Stimulated activated CD8-positive, alpha-beta memory T cell treated with anti-CD3 and anti-CD28 coated beads, Interleukin-15, amount 100 ng/mL, for 48 hours (primary cell): ENCODE data around the gene REEP2.
"Not testable (repeated sequence)": the region's sequence is repeated elsewhere in the genome, so short reads cannot be mapped to it uniquely, and the experiment has no call there.

Source experiments
- DNase-seq, 2 donors: peaks; one replicate each; pipeline ENCODE4 v3.0.0-alpha.2; 2020; ENCODE audit warnings: low read depth in 2 of 2

The REEP2 gene, protein sequence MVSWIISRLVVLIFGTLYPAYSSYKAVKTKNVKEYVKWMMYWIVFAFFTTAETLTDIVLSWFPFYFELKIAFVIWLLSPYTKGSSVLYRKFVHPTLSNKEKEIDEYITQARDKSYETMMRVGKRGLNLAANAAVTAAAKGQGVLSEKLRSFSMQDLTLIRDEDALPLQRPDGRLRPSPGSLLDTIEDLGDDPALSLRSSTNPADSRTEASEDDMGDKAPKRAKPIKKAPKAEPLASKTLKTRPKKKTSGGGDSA

DNA sequence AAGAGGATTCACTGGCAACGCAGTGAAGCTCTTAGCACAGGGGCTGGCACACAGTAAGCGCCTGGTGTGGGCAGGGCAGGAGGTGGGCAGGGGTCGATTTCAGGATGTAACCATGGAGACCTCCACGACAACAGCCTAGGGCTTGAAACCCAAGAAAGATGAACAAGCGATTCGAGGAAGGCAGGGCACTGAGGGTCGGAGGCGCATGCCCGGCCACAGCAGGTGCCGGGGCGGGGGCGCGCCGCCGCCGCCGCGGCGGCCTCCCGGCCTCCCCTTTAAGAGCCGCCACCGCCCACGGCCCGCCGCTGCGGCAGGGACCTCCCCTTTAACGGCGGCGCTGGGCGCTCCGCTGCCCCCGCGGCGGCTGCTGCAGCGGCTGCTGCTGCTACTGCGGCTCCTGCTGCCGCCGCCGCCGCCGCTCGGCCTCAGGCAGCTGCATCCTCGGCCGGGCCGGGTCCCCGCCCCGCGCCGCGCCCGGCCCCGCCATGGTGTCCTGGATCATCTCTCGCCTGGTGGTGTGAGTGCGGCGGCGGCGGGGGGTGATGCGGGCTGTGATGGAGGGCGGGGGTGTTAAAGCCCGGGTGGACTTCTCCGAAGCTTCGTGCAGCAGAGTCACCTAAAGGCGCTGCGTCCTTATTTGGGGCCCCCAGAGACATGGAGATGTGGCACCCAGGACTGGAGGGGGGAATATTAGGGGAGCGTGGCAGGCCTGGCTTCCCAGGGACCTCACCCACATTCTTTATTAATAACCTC is at the start of gene REEP2:
REEP2 (plus strand) TSS at position 334 of the 753 bp plus-strand sequence; CDS start at position 486, 152 bp downstream.
- DNase-seq: peak; percentile 60 to 64

DNA sequence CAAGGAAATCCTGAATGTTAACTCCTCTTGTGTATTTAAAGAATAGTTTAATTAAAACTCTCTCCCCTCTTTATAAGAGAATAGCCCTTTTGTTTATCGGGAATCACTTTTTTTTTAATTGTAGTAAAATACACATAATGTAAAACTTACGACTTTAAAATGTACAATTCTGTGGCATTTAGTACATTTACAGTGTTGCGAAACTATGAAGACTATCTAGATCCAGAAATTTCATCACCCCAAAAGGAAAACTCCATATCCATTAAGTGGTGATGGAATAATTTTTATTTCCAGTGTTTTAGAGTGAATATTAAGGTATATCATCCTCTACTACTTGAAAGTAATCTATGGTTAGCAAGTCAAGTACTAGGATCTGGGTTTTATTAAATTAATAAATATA is 49.5 kb upstream of the REEP2 start:
- DNase-seq: no peak

DNA sequence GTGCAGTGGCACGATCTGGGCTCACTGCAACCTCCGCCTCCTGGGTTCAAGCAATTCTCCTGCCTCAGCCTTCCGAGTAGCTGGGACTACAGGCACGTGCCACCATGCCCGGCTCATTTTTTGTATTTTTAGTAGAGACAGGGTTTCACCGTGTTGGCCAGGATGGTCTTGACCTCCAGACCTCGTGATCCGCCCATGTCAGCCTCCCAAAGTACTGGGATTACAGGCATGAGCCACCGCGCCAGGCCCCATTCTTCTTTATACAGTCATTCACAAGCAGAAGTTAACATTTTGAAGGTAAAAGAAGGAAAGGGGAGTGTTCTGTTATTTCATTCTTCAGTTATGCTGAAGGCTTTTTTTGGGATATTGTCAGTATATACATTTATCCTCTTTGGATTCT is 48.9 kb upstream of the REEP2 start:
- not testable (repeated sequence) for DNase-seq

DNA sequence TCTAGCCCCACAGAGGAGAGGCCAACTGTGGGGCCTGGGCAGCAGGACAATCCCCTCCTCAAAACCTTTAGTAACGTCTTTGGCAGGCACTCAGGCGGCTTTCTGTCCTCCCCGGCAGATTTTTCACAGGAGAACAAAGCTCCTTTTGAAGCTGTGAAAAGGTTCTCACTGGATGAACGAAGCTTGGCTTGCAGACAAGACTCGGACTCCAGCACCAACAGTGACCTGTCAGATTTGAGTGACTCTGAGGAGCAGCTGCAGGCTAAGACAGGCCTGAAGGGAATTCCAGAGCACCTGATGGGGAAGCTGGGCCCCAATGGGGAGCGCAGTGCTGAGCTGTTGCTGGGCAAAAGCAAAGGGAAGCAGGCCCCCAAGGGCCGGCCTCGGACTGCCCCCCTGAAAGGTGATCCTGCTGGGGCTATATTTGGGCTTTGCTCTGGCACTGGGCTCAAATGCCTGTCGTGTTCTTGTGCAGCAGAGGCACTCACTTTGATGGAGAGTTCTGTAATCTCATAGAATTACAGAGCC is 46.9 kb upstream of the REEP2 start:
- no peak for DNase-seq

DNA sequence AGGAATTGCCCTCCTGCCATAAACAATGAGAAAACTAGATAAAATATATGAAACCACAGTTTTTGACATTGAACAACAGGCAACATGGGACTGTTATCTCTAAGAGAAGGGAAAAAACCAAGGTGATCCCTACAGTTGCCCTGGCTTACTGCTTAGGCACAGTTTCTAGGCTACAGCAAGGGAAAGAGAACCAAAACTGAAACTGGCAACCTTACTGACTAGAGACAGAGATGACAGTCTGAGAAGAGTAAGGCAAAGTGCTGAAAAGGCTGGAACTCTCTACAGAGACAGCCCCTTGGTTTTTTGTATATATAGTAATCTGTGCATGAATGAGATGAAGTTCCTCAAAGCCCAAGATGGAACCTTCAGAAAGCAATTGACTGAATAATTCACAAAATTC is 36.2 kb upstream of the REEP2 start:
- no peak for DNase-seq

DNA sequence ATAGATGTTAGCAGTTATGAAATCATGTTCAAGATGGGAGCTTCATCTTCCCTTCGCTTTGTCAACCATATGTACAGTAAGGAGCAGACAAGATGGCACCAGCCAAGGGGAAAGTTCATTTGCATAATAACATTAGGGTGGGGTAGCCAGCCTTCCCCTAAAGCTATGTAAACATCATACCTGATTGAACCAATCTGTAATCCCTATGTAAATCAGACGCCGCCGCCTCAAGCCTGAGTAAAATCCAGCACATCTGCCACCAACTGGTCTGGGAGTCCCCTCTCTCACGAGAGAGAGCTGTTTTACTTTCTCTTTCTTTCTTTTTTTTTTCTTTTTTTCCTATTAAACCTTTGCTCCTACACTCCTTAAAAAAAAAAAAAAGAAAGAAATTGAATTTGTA is 30.8 kb upstream of the REEP2 start:
- no peak for DNase-seq

DNA sequence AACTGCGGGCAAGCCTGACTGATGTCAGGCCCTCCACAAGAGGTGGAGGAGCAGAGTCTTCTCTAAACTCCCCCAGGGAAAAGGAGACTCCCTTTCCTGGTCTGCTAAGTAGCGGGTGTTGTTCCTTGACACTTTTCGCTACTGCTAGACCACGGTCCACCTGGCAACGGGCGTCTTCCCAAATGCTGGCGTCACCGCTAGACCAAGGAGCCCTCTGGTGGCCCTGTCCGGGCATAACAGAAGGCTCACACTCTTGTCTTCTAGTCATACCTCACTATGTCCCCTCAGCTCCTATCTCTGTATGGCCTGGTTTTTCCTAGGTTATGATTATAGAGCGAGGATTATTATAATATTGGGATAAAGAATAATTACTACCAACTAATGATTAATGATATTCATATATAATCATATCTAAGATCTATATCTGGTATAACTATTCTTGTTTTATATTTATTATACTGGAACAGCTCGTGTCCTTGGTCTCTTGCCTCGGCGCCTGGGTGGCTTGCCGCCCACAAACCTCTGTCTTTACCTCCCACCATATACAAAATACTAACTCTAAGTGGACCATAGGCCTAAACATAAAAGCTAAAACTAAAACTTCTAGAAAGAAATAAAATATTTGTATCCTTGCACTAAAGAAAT is 27.7 kb upstream of the REEP2 start:
- not testable (repeated sequence) for DNase-seq

DNA sequence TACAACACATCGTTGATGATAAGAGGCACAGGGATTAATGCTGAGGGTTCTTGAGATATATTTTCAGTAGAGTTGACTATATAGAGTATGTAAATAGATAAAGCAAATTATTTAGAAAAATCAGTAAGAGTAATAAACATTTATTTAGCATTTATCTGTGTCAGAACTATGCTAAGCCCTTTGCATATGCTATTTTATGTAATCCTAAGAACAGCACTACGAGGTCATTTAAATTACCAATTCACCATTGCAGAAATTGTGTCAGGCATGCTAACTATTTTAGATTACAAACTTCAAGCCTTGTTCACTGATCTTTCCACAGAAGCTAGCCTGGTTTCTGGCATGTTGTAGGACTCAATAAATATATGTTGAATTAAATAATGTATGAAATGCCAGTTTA is 20.4 kb upstream of the REEP2 start:
- no peak for DNase-seq

DNA sequence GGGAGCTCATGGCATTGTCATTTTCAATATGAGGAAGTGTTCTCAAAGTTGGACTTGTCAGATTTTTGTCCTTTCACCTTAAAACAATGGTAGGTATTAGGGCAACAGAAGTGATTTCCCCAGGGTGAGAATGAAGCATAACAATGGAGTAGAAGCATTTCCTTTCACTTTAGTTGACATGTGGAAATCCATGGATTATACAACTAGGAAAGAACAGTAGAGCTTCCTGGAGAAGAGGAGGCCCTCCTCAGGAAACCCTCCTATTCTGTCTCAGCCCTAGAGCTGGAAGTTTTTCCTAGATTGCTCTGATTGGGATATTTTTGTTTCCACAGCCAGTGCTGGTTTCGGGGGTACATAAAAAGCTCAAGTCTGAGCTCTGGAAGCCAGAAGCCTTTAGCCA is 13.8 kb upstream of the REEP2 start:
- DNase-seq: no peak

DNA sequence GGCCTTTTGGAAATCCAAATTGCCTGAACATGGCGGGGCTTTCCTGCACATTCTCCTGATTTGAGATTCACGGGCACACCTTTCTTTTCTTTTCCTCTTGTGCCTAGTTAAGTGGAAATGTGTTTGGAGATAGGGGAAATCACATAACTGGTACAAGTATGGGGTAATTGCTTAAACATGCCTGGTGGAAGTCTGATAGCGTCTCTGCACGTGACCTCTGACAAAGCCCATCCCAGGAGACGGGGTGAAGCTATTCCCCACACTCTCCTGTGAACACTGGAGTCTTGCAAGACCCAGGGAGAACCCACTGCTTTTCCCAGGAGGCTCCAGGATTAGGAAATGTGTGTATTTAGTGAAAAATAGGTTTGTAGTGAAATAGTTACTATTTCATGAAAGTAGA is 2.9 kb upstream of the REEP2 start:
- no peak for DNase-seq

DNA sequence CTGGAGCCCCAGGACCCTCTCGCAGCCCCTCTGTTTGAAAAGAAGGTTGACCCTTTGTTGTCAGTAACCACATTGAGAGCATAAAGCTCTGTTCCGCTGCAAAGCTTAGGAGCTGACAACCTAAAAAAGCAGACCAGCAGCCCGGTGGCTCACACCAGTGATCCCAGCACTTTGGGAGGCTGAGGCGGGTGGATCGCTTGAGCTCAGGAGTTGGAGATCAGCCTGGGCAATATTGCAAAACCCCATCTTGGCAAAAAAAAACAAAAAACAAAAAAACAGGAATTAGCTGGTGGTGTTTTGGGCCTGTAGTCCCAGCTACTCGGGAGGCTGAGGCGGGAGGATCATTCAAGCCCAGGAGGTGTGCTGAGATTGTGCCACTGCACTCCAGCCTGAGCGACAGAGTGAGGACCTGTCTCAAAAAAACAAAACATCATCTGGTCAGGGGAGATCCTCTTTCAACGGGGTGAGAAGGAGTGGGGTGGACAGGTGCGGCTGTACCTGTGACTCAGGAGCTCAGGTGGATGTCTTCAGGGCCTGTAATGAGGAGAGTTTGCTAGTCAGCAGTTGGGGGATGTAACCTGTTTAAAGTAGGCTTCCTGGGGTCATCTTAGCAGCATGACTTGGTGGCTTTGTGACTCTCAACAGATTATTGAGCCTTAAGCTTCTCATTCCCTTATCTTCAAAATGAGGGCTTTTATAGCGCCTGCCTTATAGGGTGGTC is 694 bp upstream of the REEP2 start:
- DNase-seq: no peak

DNA sequence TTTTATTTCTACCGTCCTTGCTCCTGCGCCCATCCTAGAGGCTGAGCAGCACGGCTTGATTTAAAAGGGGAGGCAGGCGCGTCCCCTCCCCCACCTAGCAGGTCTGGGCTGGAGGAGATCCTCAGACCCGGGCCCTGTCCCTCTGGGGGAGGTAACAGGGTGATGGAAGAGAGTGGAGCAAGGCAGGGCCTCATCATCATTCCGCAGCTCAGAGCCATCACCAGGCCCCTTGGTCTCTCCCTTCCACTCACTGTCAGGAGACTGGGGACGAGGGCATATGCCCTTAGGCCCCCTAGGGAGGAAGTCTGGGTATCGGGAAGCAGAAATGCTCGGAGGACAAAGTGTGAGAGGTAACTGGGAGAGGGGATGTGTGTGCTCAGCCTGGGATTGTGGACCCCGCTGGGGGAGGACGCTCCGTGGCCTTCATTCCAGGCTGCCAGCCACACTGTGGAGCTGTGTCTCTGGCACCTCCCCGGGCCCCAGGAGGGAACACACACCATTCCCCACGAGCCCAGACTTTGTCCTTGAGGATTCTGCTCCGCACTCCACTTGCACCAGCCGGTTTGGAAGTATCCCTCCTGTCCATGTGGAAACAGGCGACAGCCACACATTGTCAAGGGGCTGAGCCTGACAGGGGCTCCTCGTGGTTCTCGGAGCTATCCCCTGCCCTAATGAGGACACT is 761 bp downstream of the REEP2 start:
- no peak for DNase-seq

DNA sequence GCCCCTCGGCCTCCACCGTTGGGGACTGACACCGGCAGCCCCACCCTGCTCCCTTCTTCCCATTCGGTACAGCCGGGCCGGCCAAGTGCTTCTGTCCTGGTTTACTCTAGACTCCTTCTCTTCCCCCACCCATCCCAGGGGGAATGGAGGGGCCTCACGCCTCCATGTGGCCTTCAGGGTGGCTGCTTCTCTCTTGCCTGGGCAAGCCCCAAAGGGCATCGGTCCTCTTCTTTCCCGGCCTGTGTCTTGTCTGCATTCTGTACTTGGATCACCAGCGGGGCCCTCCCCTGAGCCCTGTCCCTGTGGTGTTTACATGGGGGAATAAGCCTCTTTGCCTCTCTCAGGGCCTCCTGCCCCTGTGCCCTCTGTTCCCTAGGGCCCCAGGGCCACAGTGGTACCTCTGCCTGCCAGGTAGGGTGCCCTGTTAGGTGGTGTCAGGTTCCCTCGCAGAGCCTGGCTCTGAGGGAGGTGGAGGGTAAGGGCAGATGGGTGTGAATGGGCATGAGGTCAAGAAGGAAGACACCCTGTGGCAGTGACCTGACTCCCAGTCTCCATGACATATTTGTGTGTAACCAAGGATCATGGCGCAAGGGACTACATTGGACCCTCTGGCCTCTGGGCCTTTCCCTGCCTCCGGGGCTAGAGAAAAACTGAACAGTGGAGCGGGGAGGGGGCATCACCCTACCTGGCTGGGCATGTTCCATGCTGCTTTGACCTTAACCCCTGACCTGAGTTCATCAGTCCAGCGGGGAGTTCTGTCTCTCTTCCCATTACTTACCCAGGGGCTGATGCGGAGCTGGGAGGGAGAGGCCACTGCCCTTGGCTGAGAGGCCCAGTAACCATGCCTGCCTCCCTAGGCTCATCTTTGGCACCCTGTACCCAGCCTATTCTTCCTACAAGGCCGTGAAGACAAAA is 1.6 kb downstream of the REEP2 start:
- no peak for DNase-seq

DNA sequence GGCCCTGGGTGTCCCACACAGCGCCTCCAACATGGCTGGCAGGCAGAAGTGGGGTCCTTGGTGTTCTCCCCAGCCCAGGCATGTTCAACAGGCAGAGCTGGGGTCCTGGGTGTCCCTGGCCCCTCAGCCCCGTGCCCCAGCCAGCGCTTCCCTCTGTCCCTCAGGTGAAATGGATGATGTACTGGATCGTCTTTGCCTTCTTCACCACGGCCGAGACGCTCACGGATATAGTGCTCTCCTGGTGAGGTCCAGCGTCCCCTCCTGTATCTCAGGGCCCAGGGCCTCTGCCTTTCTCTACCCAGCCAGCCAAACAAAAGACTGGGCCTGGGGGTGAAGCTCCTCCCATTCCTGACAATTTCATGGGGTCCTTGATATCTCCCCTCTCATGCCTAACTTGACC is 2.4 kb downstream of the REEP2 start:
- DNase-seq: no peak

DNA sequence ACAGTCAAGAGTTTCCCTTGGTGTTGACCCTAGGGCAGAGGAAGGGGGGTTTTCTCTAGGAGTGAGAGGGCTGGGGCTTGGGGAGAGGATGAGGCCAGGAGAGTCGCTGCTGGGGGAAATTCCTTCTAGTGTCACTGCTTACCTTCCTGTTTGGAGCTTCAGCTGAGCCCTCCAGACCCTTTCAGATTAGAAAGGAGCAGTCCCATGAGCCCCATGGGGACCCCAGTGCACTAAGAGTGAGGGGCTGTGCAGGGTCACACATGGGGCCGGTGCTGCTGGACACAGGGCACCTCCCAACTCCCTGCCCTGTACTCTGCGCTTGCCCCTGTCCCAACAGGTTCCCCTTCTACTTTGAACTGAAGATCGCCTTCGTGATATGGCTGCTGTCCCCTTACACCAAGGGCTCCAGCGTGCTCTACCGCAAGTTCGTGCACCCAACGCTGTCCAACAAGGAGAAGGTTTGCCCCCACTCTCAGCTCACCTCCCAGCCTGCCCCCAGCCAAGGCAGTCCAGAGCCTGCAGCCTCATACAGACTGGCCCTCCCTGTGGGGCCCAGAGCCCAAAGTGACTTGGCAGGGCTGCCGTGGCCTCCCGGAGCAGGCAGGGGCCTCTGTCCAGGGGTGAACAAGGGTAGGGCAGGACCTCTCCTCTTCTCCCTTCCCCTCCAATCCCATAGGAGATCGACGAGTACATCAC is 5.4 kb downstream of the REEP2 start:
- DNase-seq: no peak

DNA sequence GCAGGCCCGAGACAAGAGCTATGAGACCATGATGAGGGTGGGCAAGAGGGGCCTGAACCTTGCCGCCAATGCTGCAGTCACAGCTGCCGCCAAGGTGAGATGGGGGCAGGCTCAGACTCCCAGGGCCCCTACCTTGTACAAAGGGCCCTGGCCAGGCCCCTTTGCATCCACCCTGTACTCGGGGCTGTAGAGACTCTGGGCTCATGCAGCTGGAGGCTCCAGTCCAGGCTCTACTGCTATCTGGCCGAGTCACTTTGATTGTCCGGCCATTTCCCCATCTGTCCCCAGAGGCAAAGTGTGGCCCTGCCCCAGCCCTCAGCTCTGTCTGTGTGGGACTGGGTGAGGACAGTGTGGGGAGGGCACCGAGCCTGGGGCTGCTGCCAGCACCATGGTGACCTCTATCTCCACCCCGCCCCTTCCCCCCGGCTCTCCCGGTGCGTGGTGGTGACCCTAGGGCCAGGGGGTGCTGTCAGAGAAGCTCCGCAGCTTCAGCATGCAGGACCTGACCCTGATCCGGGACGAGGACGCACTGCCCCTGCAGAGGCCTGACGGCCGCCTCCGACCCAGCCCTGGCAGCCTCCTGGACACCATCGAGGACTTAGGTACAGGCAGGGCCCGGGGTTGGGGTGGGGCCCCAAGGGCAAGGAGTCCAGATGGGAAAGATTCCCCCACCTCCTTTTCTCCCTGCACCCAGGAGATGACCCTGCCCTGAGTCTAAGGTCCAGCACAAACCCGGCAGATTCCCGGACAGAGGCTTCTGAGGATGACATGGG is 6.1 kb downstream of the REEP2 start:
- DNase-seq: no peak

DNA sequence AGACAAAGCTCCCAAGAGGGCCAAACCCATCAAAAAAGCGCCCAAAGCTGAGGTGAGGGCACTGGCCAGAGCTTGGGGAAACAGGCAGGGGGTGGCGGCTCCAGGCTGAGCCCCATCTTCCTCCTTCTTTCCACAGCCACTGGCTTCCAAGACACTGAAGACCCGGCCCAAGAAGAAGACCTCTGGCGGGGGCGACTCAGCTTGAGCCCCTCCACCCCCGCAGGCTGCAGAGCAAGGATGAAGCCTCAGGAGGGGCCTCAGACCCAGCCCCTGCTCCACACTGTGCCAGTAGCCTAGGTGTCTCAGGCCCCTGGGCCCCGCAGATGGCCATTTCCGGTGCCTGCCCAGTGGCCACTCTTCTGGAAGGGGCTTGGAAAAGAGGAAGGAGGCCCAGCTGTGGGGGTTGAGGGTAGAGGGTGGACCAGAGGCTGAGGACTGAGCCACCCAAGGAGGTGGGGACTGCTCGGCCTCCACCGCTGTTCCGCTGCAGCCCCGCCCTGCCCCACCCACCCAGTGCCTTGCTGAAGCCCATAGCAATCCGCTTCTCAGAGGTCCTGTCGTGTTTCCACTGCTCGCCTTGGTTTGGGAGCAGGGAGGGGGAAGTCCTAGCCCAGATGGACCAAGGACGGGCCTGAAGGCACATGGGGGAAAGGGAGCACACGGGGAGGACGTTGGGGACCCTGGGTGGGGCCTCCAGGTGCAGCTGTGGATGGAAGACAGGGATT is 6.9 kb downstream of the REEP2 start:
- DNase-seq: no peak

DNA sequence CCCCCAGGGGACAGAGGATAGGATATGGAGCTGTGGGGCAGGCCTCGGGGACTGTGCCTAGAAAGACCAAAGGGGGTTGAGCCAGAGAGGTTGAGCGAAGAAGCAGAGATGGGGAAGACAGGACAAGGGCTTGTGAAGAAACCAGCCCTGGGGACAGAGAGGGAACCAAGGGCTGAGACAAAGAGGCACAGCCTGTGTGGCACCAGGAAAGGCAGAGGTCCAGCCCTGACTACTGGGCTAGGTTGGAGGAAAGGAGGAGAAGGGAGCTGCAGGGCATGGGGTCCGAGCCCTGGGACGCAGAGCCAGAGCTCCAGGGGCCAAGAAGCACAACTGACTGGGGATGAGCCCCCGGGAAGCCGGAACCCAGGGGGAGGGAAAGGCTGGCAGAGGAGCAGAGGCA is 9.2 kb downstream of the REEP2 start:
- no peak for DNase-seq
